NCI-H748 (cell line): ENCODE data around the gene CEP350.
"Not testable (repeated sequence)": the region's sequence is repeated elsewhere in the genome, so short reads cannot be mapped to it uniquely, and the experiment has no call there.

ENCODE experiments used
- DNase-seq: peaks from one replicate; lab custom pipeline; 2025; ENCODE audit not compliant: unreplicated experiment; lab: John Stamatoyannopoulos, UW

CEP350 gene

DNA sequence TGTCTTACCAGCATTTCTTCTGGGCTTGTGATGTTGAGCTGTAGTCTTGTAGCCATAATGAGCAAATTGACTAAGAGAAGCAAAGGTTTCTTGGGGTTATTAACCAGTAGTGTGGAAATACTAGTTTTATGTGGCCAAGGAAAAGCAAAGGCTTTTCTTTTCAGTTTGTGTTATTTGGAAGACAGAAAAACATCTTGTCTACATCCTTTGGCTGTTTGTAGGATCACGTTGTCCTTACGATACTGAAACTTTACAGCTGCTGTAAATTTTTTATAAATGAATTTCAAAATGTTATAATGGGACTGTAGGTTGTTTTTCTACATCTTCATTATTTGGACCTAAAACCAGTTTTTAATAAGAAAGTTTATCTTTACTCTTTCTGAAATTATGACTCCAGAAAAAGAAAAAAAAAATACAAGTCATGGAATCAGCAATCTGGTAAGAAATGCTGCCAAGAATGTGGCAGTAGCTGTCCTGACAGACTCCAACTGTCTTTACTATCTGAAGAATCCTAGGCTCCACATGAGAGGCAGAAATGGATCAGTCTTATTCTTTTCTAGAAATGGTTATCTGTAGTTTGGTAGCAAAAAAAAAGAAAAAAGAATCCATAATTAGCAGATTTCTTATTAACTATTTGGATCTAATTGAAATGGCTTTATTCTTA, 158.5 kb downstream of the CEP350 start:
- no peak for DNase-seq

GRCh38 chr1:180114396-180114945, 159.9 kb downstream of the CEP350 start:
- no peak for DNase-seq

- DNase-seq, result no peak
These were observed 162.6 kb downstream of the CEP350 start for GRCh38 chr1:180116964-180117763.

DNA sequence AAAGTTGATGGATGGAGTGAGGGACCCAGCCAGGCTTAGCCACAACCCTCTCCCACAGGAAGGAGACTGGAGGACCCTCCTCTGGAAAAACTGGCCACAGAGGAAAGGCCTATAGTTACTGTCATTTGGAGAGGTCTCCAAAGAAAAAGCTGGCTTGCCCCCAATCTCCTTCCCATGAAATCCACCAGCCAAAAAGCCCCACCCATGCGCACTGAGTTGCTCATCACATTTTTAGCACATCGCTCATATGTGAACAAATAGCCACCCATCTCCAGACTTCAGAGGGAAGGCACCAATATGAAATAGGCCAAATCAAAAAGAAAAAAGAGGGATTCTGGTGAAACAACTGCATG, 163.1 kb downstream of the CEP350 start:
- no peak for DNase-seq

DNA sequence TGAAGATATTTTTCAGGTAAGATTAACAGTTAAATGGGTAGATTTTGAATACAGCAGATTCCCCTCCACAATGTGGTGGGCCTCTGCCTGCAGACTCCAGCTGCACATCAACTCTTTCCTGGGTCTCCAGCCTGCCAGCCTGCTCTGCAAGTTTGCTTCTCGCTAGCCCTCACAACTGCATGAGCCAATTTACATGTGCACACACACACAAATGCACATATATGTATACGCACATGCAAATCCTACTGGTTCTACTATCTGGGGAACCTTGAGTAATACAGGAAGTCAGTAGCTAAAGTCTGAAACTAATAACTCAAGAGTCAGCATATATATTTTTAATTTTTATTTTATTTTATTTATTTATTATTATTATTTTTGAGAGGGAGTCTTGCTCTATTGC, 165.2 kb downstream of the CEP350 start:
- DNase-seq, result no peak

DNA sequence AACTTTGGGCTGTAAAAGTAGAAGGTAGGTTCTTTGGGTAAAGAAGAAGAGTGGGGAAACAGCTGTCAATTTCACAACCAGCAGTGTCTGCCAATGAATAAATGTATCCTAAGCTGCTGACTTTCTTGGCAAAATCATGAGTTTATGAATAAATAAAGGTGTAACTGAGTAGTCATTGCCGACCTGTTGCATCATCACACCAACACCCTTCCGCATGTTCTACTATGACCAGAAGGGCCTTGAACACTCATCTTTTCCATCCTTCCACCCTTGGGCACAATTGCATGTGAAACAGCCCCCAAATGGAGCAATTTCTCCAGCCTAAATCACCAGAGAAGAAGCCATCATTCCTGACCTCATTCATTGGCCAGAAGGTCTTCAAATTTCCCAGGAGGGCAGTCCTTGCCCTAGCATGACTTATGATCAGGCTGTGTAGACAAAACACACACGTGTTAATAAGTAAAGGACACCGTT, 168.9 kb downstream of the CEP350 start:
- DNase-seq, result no peak

DNA sequence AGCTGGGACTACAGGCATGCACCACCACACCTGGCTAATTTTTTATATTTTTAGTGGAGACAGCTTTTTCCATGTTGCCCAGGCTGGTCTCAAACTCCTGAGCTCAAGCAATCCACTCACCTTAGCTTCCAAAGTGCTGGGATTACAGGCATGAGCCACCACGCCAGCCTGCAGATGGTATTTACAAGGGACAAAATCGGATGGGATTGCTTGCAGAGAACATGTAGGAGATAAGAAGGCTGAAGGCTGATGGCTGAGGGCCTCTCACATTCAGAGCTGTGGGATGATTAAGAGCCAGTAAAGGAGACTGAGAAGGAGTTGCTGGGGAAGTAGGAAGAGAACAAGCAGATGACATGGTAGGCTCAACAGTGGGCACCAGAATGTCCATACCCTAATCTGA, 176.0 kb downstream of the CEP350 start:
- DNase-seq, result no peak

DNA sequence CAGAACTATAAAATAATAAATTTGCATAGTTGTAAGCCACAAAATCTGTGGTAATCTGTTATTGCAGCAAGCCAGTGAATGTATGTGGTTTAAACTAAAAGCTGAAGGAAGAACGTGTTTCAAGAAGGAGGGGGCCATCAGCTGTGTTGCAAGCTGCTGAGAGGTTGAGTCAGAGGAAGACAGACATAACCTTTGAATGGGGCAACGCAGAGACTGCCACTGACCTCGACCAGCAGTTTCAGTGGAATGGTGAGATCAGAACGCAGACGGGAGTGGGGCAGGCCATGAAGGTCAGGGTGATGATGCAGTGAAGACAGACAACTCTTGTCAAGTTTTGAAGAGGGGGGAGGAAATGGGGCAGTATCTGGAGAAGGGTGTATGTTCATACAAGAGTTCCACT, 176.9 kb downstream of the CEP350 start:
- DNase-seq, result no peak

GRCh38 chr1:180133193-180133592, 178.6 kb downstream of the CEP350 start:
- no peak for DNase-seq

GRCh38 chr1:180133688-180134087, 179.1 kb downstream of the CEP350 start:
- DNase-seq, result not testable (repeated sequence)

DNA sequence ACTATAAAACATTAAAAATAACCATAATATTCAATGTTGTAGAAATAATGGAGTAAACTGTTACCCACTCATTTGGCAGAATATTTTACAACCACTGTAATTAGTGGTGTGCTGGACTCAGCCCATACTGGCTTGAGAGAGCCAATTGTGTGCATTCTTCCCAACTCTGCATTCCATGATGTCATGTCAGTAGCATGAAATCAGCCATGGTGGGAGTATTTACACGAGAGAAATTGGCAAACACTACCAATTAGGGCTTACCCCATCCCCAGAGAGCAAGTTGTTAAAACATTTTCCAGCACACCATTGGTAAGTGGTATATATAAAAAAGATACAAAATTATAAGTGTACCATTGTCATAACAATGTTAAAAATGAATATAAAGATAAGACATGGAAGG, 180.9 kb downstream of the CEP350 start:
- DNase-seq, result no peak

DNA sequence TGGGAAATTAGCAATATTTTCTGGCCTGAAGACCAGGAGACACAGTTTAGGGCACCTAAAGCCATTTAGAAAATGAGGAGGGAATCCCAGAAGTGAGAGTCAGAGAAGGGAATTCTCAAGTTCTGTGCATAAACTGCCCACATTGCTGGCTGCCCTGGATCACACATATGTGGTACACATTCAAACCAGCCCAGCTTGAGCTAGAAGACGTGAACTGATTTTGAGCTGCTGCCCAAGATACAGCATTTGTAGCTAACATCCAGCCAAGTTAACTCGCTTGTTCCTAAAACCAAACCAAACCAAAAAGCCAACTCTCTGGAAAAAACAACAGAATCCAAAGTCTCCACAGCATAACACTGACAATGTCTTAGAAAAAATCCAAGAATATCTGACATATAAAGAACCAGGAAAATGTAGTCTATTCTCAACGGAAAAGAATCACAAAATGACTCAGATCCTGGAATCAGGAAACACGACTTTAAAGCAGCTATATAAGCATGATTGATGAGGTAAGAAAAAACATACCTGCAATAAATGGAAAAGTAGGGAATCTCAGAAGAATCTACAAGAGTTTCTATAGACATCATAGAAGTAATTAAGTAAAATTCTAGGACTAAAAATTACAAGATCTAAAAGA, 181.8 kb downstream of the CEP350 start:
- DNase-seq, result no peak

DNA sequence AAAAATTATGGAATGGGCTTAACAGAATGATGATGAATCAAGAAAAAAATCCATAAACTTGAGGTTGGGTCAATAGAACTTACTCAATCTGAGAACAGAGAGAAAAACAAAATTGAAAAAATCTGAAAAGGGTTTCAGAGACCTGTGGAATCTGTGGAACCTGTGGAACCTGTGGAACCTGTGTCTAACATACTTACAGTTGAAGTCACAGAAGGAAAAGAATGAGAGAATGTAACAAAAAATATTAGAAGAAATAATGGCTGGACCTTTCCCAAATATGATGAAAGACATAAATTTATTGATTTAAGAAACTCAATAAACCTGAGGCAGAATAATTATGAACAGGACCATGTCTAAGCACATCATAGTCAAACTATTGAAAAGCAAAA, 182.4 kb downstream of the CEP350 start:
- no peak for DNase-seq

DNA sequence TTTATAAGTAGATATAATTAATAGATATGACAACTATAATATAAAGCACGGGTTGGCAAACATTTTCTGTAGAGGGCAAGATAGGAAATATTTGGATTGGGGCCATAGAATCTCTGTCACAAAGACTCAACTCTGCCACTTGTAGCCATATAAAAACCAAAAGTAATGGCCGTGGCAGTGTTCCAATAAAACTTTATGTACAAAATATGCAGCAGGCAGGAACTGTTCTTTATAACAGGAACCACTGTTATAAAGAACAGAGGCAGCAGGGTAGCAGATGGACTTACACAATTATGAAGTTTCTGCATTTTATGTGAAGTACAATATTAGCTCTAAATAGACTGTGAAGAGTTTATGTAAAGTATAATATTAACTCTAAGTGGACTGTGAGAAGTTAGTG, 183.2 kb downstream of the CEP350 start:
- no peak for DNase-seq

- DNase-seq, result no peak
These were observed 186.8 kb downstream of the CEP350 start for GRCh38 chr1:180141381-180141934.

- DNase-seq, result no peak
These were observed 188.7 kb downstream of the CEP350 start for GRCh38 chr1:180143359-180143758.

DNA sequence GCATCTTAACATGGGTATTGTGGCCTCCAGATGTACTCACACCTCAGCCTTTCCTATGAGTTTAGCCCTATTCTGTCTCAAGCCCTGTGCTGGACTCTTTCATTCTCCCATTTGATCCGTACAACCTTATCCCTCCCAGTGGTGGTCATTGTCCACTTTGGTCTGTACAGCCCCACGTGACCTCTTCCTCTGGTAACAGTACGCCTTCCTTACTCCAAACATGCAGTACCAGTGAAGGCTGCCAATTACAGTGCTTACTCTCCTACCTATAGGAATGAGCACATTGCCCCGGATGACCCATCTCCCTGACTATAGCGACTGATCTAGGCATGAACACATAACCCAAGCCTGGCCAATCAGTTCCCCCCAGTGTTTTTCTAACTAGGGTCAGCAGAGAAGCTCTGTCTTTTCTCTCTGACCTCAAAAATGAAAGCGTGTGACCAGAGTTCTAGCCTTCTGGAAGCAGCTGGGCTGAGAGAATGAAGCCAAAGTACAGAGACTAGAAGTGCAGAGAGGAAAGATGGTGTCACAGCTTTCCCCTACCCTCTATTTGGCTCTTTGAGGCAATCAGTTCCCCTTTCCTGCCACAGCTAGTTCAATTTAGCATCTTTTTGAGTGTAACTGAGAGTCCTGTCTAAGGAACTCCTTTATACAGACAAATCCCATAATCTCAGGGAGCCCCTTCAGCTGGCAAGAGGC, 190.2 kb downstream of the CEP350 start:
- no peak for DNase-seq

- DNase-seq, result no peak
These were observed 190.8 kb downstream of the CEP350 start for GRCh38 chr1:180145446-180145845.

GRCh38 chr1:180150982-180151381, 196.4 kb downstream of the CEP350 start:
- no peak for DNase-seq

GRCh38 chr1:180151508-180151907, 196.9 kb downstream of the CEP350 start:
- no peak for DNase-seq

DNA sequence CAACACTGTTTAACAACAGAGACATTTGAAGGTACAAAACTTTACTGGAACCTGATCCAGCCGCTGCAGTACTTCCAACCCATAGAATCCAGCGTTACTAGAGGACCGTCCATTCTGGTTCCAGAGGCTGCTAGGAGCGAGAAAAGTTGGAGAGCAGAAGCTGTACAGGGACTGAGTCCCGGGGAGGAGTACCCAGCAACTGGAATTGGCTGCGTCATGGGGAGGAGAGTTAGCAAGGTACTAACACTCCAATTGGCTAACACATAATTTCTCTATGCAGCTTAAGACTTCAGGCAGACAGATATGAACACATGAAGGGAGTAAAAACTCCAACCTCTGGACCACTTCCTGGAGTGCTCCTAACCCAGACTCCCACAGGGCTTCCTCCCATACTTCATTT, 198.0 kb downstream of the CEP350 start:
- no peak for DNase-seq
